NB4 (cell line): ENCODE results near the gene PAQR8.

Experiments
- CTCF ChIP-seq: IDR thresholded peaks from one replicate; pipeline ENCODE4 v1.5.1; 2012; ENCODE audit warnings: low read depth, low read length
- MYC ChIP-seq: IDR thresholded peaks from 2 replicates; pipeline ENCODE4 v1.6.1; 2011; ENCODE audit warnings: low read depth, low read length
- POLR2A ChIP-seq: IDR thresholded peaks from 2 replicates; pipeline ENCODE4 v1.6.1; 2011; ENCODE audit warnings: mild to moderate bottlenecking; ENCODE audit not compliant: insufficient read length; ENCODE audit errors: extremely low read depth
- TF ChIP-seq, protein P1 (sequence below): IDR thresholded peaks from 2 replicates; pipeline ENCODE4 v1.6.1; 2011; ENCODE audit warnings: low read depth, low read length

DNA sequence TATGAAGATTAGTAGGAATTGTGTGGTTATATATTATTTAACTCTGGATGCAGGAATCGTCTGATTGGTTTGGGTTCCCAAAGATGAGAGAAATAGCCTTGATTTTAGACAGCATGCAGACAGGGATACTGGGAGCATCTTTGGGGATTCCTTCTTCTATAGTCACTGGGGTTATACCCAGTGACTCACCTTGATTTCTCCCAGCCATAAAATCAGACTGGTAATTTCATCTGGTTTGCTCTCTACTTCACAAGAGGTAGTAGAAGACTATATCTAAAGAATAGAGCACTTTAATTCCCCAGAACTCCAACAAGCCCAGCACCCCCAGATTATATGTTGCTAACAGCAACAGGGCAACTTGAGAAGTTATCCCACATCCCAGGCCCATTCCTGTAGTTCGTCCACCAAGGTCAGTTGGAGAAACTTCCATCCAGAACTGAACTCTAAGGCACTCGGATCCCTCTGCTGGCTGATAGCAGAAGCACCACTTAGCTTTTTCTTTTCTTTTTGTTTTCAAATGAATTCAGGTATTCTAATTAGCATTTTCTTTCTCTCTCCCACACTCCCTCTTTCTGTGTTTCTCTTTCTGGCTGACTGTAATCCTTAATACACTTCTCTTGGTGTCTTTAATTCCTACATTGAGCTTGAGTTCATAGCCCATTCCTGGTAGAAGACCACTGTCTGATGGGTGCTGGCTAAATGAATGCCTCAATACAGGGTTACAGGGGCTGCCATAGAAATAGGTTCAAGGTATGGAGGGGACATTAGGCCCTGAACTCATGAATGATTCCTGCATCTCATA, 37.8 kb downstream of the PAQR8 start:
- no peak for TF ChIP-seq POLR2A
- peak; percentile 87 for TF ChIP-seq CTCF
- TF ChIP-seq, protein P1, sequence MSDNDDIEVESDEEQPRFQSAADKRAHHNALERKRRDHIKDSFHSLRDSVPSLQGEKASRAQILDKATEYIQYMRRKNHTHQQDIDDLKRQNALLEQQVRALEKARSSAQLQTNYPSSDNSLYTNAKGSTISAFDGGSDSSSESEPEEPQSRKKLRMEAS: no peak
- TF ChIP-seq MYC: no peak
